Endothelial cell of umbilical vein (primary cell): ENCODE measurements around the gene JARID2. TPM values are rescaled to one million over a fixed set of nuclear protein-coding genes. Genes with fewer than 3 reads are reported as not detected.
A peak's percentile ranks its signal among the peaks of the same experiment; 100 is the strongest.

Source experiments
- BruUV-seq: library from RNA; stranded (reverse); fragments of 400-500 nt; replicated peaks from 2 replicates; lab custom pipeline; 2021; lab: Mats Ljungman, UMichigan
- CTCF ChIA-PET: fragments of 300-600, 350-600 bp; sonication (Branson Sonifier 250); formaldehyde crosslinking; loops from one replicate; lab custom pipeline; 2021; ENCODE audit warnings: antibody characterized with exemption, inconsistent platforms; lab: Charles Lee
- POLR2A ChIA-PET: fragments of 300-600, 350-600 bp; sonication (Branson Sonifier 250); formaldehyde crosslinking; loops from one replicate; lab custom pipeline; 2021; ENCODE audit warnings: antibody characterized with exemption, inconsistent platforms; lab: Charles Lee
- DNase-seq: peaks from one replicate; pipeline ENCODE4 v3.0.0-alpha.2; 2011; ENCODE audit warnings: low read depth, low spot score
- FAIRE-seq: peaks from 2 replicates; lab custom pipeline; 2011; peaks lifted over from hg19 to GRCh38; lab: Jason Lieb, UNC
- H2AFZ ChIP-seq: 2 replicates; pipeline ENCODE4 v1.6.0; 2012; ENCODE audit warnings: low read depth, low read length, control low read depth, inconsistent platforms
- H3K27ac ChIP-seq: 2 replicates; pipeline ENCODE4 v1.5.1; 2011; ENCODE audit warnings: low read depth, mild to moderate bottlenecking, control low read depth, low read length, moderate library complexity; ENCODE audit not compliant: insufficient read depth
- H3K27me3 ChIP-seq, 2 experiments: 2 replicates each; pipeline versions ENCODE4 v1.6.0 to v1.6.1; 2011; ENCODE audit warnings: low read length in 2 of 2, mixed read lengths in 1 of 2; ENCODE audit not compliant: control insufficient read depth in 2 of 2, insufficient read depth in 2 of 2
- H3K36me3 ChIP-seq, 2 experiments: 2 replicates in 1 of 2; 3 replicates in 1 of 2; pipeline ENCODE4 v1.5.1; 2011; ENCODE audit warnings: low read length in 2 of 2, mild to moderate bottlenecking in 1 of 2, moderate library complexity in 1 of 2; ENCODE audit not compliant: control insufficient read depth in 2 of 2, insufficient read depth in 2 of 2; ENCODE audit errors: extremely low read depth in 1 of 2
- H3K4me1 ChIP-seq: 3 replicates; pipeline ENCODE4 v1.5.1; 2011; ENCODE audit warnings: mild to moderate bottlenecking, low read length; ENCODE audit not compliant: control insufficient read depth, insufficient read depth; ENCODE audit errors: extremely low read depth
- H3K4me2 ChIP-seq: 2 replicates; pipeline ENCODE4 v1.6.1; 2011; ENCODE audit warnings: low read length, control low read depth, mixed read lengths; ENCODE audit not compliant: insufficient read depth
- H3K4me3 ChIP-seq, 3 experiments: fragments of 200-600 bp in 1 of 3; sonication (generic), shearing (Covaris generic) in 1 of 3; replicated peaks in 1 of 3; 2 replicates each; pipeline ENCODE4 v1.5.1; 2011 to 2016; ENCODE audit warnings: control low read depth in 3 of 3, low read length in 3 of 3, mild to moderate bottlenecking in 2 of 3, inconsistent platforms in 1 of 3, low read depth in 1 of 3, moderate library complexity in 1 of 3; ENCODE audit not compliant: insufficient read depth in 1 of 3
- H3K79me2 ChIP-seq: 2 replicates; pipeline ENCODE4 v1.6.0; 2012; ENCODE audit warnings: low read length, inconsistent platforms; ENCODE audit not compliant: control insufficient read depth, insufficient read depth
- H3K9ac ChIP-seq: replicated peaks from 2 replicates; pipeline ENCODE3; 2011; ENCODE audit warnings: low read length, control low read depth; ENCODE audit not compliant: insufficient read depth; ENCODE audit errors: extremely low read depth
- H3K9me1 ChIP-seq: replicated peaks from 3 replicates; pipeline ENCODE4 v1.6.0; 2011; ENCODE audit warnings: mild to moderate bottlenecking, low read length; ENCODE audit not compliant: control insufficient read depth, insufficient read depth; ENCODE audit errors: extremely low read depth
- H3K9me3 ChIP-seq: replicated peaks from 2 replicates; pipeline ENCODE4 v1.5.1; 2012; ENCODE audit warnings: low read length, inconsistent platforms; ENCODE audit not compliant: control insufficient read depth, insufficient read depth
- H4K20me1 ChIP-seq: replicated peaks from 2 replicates; pipeline ENCODE3; 2011; ENCODE audit warnings: mild to moderate bottlenecking, low read length; ENCODE audit not compliant: control insufficient read depth, insufficient read depth; ENCODE audit errors: extremely low read depth
- CTCF ChIP-seq, 2 donors: IDR thresholded peaks; 1 replicate in 1 of 2; 2 replicates in 1 of 2; pipeline ENCODE4 v1.5.1; 2011; ENCODE audit warnings: low read length in 2 of 2, mild to moderate bottlenecking in 2 of 2, moderate library complexity in 2 of 2, control low read depth in 1 of 2, inconsistent platforms in 1 of 2, low read depth in 1 of 2; ENCODE audit not compliant: insufficient read depth in 1 of 2; ENCODE audit errors: extremely low read depth in 1 of 2
- EZH2 ChIP-seq: IDR thresholded peaks from 2 replicates; pipeline ENCODE4 v1.6.1; 2012; ENCODE audit warnings: borderline replicate concordance, low read depth, mild to moderate bottlenecking, moderate library complexity, low read length, inconsistent platforms; ENCODE audit not compliant: severe bottlenecking
- GATA2 ChIP-seq: IDR thresholded peaks from 2 replicates; pipeline ENCODE4 v1.7.0; 2011; ENCODE audit warnings: low read depth, mild to moderate bottlenecking, moderate library complexity, mixed read lengths, low read length; ENCODE audit not compliant: insufficient read length, insufficient read depth
- JUN ChIP-seq: IDR thresholded peaks from 2 replicates; pipeline ENCODE4 v1.6.1; 2011; ENCODE audit warnings: borderline replicate concordance, low read depth; ENCODE audit not compliant: insufficient read length, insufficient read depth
- MYC ChIP-seq: IDR thresholded peaks from one replicate; pipeline ENCODE4 v1.6.1; 2011; ENCODE audit warnings: mild to moderate bottlenecking, low read depth, low read length
- POLR2A ChIP-seq: IDR thresholded peaks from 2 replicates; pipeline ENCODE4 v1.6.1; 2012; ENCODE audit warnings: low read depth, mild to moderate bottlenecking, control low read depth, low read length
- POLR2AphosphoS5 ChIP-seq: IDR thresholded peaks from 2 replicates; pipeline ENCODE4 v1.6.1; 2012; ENCODE audit warnings: low read depth, mild to moderate bottlenecking, control low read depth, low read length, moderate library complexity; ENCODE audit not compliant: insufficient read depth
- dilution Hi-C: fragments of 300-500 bp; cut with MboI; formaldehyde crosslinking; loops from one replicate; pipeline ENCODE4 v1.15.0; 2019; ENCODE audit warnings: low sequenced_read_pairs; ENCODE audit not compliant: extremely low pct_ligation_motif_present
- intact Hi-C: fragments of 100-400 bp; cut with micrococcal nuclease; formaldehyde crosslinking; loops from one replicate; pipeline ENCODE4 v1.10.0; 2022
- polyA plus RNA-seq, 4 experiments: library from polyadenylated mRNA; depleted of rRNA in 3 of 4; stranded (reverse) in 3 of 4; unstranded in 1 of 4; fragments of >200 nt; gene quantifications; 2 replicates each; pipeline versions ENCODE4 v1.2.1 to v1.2.3, GENCODE V29; 2011 to 2012; ENCODE audit warnings: missing spikeins in 1 of 4
- total RNA-seq: library from RNA; stranded (reverse); gene quantifications from 2 replicates; pipeline ENCODE4 v1.2.3, GENCODE V29; 2021

The JARID2 gene
- total and polyA plus RNA-seq, 2 donors (not counting 3 experiments of a cell fraction or from before 2014, with no cell fraction given): 2.9 to 10.6 TPM

GRCh38 chr6:15284743-15285142 lies 38.9 kb downstream of the JARID2 start:
- Histone ChIP-seq H3K27ac (peak overlapping the region; percentile 71), H3K36me3 (no peaks in the 10 kb centered on the region), H3K9me3 (no peaks in the 10 kb centered on the region), H4K20me1 (no peaks in the 10 kb centered on the region), H3K4me1 (peaks cover 18% of the 10 kb centered on the region), H3K9me1 (peaks cover 3% of the 10 kb centered on the region), H3K4me3 (no peak overlapping the region), H3K9ac (no peak overlapping the region), H2AFZ (no peak overlapping the region), H3K79me2 (no peaks in the 10 kb centered on the region), H3K4me2 (no peak overlapping the region), H3K27me3 (no peaks in the 10 kb centered on the region)
- TF ChIP-seq POLR2A: no peak
- peak; percentile 63 for TF ChIP-seq JUN
- no peak for TF ChIP-seq MYC
- dilution Hi-C loops (no loop called here), intact Hi-C loops (loop anchor here (2.0 kb wide), 2 partner anchors 18 to 24 kb away; no protein-coding TSS in a partner anchor)
- CTCF ChIA-PET: interaction anchor here (1.0 to 1.3 kb wide), 3 partner anchors 10 to 16 kb away, joined by 3 to 4 read pairs (median 4); no protein-coding TSS in a partner anchor
- DNase-seq: peak; percentile 55
- FAIRE-seq: peak; percentile 81
- no TSS peak for BruUV-seq
- POLR2A ChIA-PET: interaction anchor here (0.6 to 0.9 kb wide), 2 partner anchors 16 to 844 kb away, joined by 3 to 10 read pairs; partner anchors contain the start of gene MYLIP

DNA sequence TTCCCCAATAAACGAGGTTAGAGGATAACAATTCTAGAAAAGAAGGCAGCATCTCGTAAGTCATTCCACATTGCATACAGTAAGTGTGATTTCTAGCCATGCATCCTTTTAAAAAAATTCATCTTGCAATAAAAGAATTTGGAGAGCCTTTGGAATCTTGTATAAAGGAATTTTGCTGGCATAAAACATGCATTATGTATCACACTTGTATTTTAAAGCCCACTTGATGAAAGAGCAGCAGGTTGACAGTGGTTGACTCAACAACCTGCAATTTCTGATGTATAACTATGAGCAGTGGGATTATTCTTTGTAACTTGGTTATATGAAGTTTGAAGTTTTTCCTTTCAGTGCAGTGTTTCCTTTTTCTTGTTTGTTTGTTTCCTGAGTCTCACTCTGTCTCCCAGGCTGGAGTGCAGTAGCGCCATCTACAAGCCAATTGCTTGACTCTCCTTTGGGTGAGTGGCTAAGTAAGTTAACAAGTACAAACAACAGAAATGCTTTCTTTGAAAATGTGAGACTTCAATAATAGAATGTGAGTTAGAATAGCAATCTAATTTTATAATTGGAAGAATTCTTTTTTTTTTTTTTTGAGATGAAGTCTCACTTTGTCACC lies 39.9 kb downstream of the JARID2 start:
- ChIA-PET POLR2A (interaction anchor here (0.9 kb wide), 1 partner anchor 17 kb away, joined by 10 read pairs; no protein-coding TSS in a partner anchor), CTCF (no interaction called here)
- Histone ChIP-seq H3K27ac (no peak overlapping the region), H3K27me3 (no peaks in the 10 kb centered on the region), H3K9ac (no peak overlapping the region), H3K4me2 (no peak overlapping the region), H4K20me1 (no peaks in the 10 kb centered on the region), H3K36me3 (no peaks in the 10 kb centered on the region), H3K79me2 (peaks cover 3% of the 10 kb centered on the region), H2AFZ (no peak overlapping the region), H3K4me3 (no peak overlapping the region), H3K4me1 (peaks cover 18% of the 10 kb centered on the region), H3K9me3 (no peaks in the 10 kb centered on the region), H3K9me1 (peaks cover 3% of the 10 kb centered on the region)
- dilution Hi-C loops: no loop called here
- FAIRE-seq (peak; percentile 64), DNase-seq (peak; percentile 37)
- no TSS peak for BruUV-seq
- no peak for TF ChIP-seq POLR2A
- TF ChIP-seq POLR2AphosphoS5: no peak
- TF ChIP-seq CTCF (IDR thresholded peaks at IDR 0.05; ENCODE audit: extremely low read depth in 1 of 2, insufficient read depth in 1 of 2, low read depth in 1 of 2, low read length in 2 of 2): no peak
- no peak for TF ChIP-seq GATA2
- TF ChIP-seq MYC: no peak
- no peak for TF ChIP-seq JUN
- no peak for TF ChIP-seq EZH2
- intact Hi-C loops: loop anchor here (2.0 kb wide), 2 partner anchors 19 to 23 kb away; no protein-coding TSS in a partner anchor
